ENCODE data around the gene USP10.

- TF ChIP-seq POLR2A (IDR thresholded peaks at IDR 0.05) (no peak), POLR2AphosphoS5 (IDR thresholded peaks at IDR 0.05) (no peak)
These were observed 89.6 kb downstream of the USP10 start for GRCh38 chr16:84789431-84789830.
